Hepatocyte (in vitro differentiated cells): ENCODE measurements around the gene NOTCH1. TPM values are rescaled to one million over a fixed set of nuclear protein-coding genes. Genes with fewer than 3 reads are reported as not detected.

Experiments
- DNase-seq: peaks from one replicate; pipeline ENCODE4 v3.0.0-alpha.2; 2016; ENCODE audit warnings: low spot score
- H2AFZ ChIP-seq: fragments of 200-600 bp; sonication (generic); 2 replicates; pipeline ENCODE4 v1.6.0; 2016; ENCODE audit warnings: antibody characterized with exemption, mild to moderate bottlenecking
- H3K27ac ChIP-seq: fragments of 200-600 bp; sonication (generic); 2 replicates; pipeline ENCODE4 v1.5.1; 2016; ENCODE audit warnings: mild to moderate bottlenecking
- H3K27me3 ChIP-seq: fragments of 200-600 bp; sonication (generic); 2 replicates; pipeline ENCODE4 v1.6.1; 2016
- H3K36me3 ChIP-seq: fragments of 200-600 bp; sonication (generic); replicated peaks from 2 replicates; pipeline ENCODE4 v1.5.1; 2016; ENCODE audit warnings: low read depth; ENCODE audit not compliant: insufficient read depth
- H3K4me1 ChIP-seq: fragments of 200-600 bp; sonication (generic); 2 replicates; pipeline ENCODE4 v1.5.1; 2016; ENCODE audit warnings: mild to moderate bottlenecking, moderate library complexity; ENCODE audit not compliant: insufficient read depth
- H3K4me2 ChIP-seq: fragments of 200-600 bp; sonication (generic); 2 replicates; pipeline ENCODE4 v1.6.0; 2016
- H3K4me3 ChIP-seq: fragments of 200-600 bp; sonication (generic); 2 replicates; pipeline ENCODE4 v1.5.1; 2016; ENCODE audit warnings: mild to moderate bottlenecking
- H3K79me2 ChIP-seq: fragments of 200-600 bp; sonication (generic); 2 replicates; pipeline ENCODE4 v1.6.0; 2017; ENCODE audit warnings: mild to moderate bottlenecking
- H3K9me2 ChIP-seq: fragments of 200-600 bp; sonication (generic); replicated peaks from 2 replicates; pipeline ENCODE4 v1.6.0; 2017; ENCODE audit warnings: mild to moderate bottlenecking; ENCODE audit not compliant: insufficient read depth
- H3K9me3 ChIP-seq: fragments of 200-600 bp; sonication (generic); 2 replicates; pipeline ENCODE4 v1.5.1; 2016; ENCODE audit warnings: low read depth, mild to moderate bottlenecking
- H4K20me1 ChIP-seq: fragments of 200-600 bp; sonication (generic); 2 replicates; pipeline ENCODE4 v1.6.0; 2016; ENCODE audit warnings: mild to moderate bottlenecking; ENCODE audit not compliant: insufficient read depth, poor library complexity, severe bottlenecking
- EZH2 ChIP-seq: fragments of 200-600 bp; sonication (generic); IDR thresholded peaks from 2 replicates; pipeline ENCODE4 v1.6.1; 2016; ENCODE audit warnings: antibody characterized with exemption, mild to moderate bottlenecking, borderline replicate concordance
- EZH2phosphoT487 ChIP-seq: fragments of 200-600 bp; sonication (generic); IDR thresholded peaks from one replicate; pipeline ENCODE4 v1.6.1; 2018; ENCODE audit warnings: antibody characterized with exemption, mild to moderate bottlenecking, low read depth, moderate library complexity; ENCODE audit not compliant: unreplicated experiment, severe bottlenecking
- WGBS: methylation state at CpG from one replicate; pipeline ENCODE4 v1.1.6; 2016; ENCODE audit warnings: low lambda C conversion rate; ENCODE audit errors: missing lambda C conversion rate; 5-methylcytosine and 5-hydroxymethylcytosine counted together
- polyA plus RNA-seq: library from polyadenylated mRNA; unstranded; fragments of >200 nt; fragmentation: Nextera tagmentation; extraction: Ambion mirVana; gene quantifications from 2 replicates; pipeline ENCODE4 v1.2.1, GENCODE V29; 2016
- total RNA-seq: library from RNA; depleted of rRNA; stranded (reverse); fragments of >200 nt; gene quantifications from 2 replicates; pipeline ENCODE4 v1.2.3, GENCODE V29; 2014
- TF ChIP-seq, protein P1 (sequence below): fragments of 200-600 bp; sonication (generic); IDR thresholded peaks from 2 replicates; pipeline ENCODE4 v1.5.1; 2016; ENCODE audit warnings: antibody characterized with exemption, mild to moderate bottlenecking; ENCODE audit not compliant: poor library complexity

NOTCH1 gene
- total and polyA plus RNA-seq, 2 experiments from 2014 or later: 5.3 to 6.5 TPM

DNA sequence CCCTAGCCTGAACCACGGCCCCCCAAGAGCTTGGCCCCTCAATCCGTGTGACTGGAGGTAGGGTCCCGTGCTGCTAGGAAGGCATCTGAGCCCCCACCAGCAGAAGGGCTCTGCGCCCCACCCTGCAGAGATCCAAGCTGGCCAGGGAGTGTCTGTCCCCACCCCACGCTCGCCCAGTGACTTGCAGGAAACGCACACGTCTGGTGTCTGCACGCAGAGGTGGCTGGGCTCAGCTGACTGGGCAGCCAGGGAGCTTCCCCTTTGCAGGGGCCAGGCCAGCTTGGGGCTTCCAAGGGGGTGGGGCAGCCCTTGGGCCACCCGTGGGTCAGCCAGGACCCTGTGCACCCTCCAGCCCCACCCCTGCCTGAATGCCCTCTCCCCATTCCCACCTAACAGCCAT is 24.3 kb downstream of the NOTCH1 start:
- H3K4me1 ChIP-seq: peaks cover 31% of the 10 kb centered on the region
- no peaks in the 10 kb centered on the region for H3K27me3 ChIP-seq
- no peaks in the 10 kb centered on the region for H3K9me3 ChIP-seq
- H3K4me2 ChIP-seq: no peak overlapping the region
- no peaks in the 10 kb centered on the region for H3K79me2 ChIP-seq
- TF ChIP-seq EZH2 (no peak), EZH2phosphoT487 (no peak)
- TF ChIP-seq, protein P1, sequence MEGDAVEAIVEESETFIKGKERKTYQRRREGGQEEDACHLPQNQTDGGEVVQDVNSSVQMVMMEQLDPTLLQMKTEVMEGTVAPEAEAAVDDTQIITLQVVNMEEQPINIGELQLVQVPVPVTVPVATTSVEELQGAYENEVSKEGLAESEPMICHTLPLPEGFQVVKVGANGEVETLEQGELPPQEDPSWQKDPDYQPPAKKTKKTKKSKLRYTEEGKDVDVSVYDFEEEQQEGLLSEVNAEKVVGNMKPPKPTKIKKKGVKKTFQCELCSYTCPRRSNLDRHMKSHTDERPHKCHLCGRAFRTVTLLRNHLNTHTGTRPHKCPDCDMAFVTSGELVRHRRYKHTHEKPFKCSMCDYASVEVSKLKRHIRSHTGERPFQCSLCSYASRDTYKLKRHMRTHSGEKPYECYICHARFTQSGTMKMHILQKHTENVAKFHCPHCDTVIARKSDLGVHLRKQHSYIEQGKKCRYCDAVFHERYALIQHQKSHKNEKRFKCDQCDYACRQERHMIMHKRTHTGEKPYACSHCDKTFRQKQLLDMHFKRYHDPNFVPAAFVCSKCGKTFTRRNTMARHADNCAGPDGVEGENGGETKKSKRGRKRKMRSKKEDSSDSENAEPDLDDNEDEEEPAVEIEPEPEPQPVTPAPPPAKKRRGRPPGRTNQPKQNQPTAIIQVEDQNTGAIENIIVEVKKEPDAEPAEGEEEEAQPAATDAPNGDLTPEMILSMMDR: no peak
- peak; percentile 49 for DNase-seq
- no peaks in the 10 kb centered on the region for H3K9me2 ChIP-seq
- H3K27ac ChIP-seq: no peak overlapping the region
- H4K20me1 ChIP-seq: peaks cover 3% of the 10 kb centered on the region
- 81% methylated on average over 10 of the region's 10 CpGs for WGBS
- no peak overlapping the region for H3K4me3 ChIP-seq
- H2AFZ ChIP-seq: no peak overlapping the region
- no peaks in the 10 kb centered on the region for H3K36me3 ChIP-seq

- Histone ChIP-seq H3K27ac (no peak overlapping the region), H3K36me3 (no peaks in the 10 kb centered on the region), H3K9me2 (no peaks in the 10 kb centered on the region), H3K27me3 (no peaks in the 10 kb centered on the region), H3K4me3 (no peak overlapping the region), H3K79me2 (no peaks in the 10 kb centered on the region), H3K4me1 (peaks cover 24% of the 10 kb centered on the region), H2AFZ (no peak overlapping the region), H3K9me3 (no peaks in the 10 kb centered on the region), H4K20me1 (no peaks in the 10 kb centered on the region), H3K4me2 (peak overlapping the region; percentile 73)
- no peak for TF ChIP-seq EZH2phosphoT487
- no peak for TF ChIP-seq EZH2
- TF ChIP-seq, protein P1: no peak
- peak; percentile 80 for DNase-seq
- 64% methylated on average over 20 of the region's 20 CpGs for WGBS
Measured at GRCh38 chr9:136520053-136520540, 25.8 kb downstream of the NOTCH1 start.

DNA sequence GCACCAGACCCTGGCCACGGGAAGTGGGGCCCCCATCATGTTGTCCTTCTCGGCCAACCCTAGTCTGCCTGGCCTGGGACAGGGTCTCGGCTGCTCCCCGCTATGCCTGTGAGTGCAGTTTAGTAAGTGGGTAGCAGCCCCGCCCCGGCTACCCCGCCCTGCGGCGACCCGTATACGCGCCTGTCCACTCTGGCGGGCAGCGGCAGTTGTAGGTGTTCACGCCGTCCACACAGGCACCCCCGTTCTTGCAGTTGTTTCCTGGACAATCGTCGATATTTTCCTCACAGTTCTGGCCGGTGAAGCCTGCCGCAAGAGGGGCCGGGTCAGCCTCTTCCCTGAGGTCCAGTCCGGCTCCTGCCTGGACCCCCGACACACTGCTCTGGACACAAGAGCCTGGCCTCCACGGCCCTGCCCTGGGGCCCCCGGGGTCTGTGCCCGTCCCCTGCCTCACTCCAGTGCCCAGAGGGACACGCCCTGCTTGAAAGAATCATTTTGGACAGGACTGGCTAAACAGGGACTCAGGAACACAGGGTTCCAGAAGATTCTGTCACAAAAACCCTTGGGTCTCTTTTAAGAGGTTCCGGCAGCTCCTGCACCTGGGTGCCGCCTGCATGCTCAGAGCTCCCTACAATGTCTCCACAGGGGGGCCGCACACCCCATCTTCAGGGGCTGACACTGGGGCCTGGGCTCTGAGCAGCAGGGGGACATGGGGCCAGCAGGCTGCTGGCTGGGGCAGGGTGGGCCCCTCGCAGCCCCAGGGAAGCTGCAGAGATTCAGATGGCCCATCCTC is 26.4 kb downstream of the NOTCH1 start:
- no peak overlapping the region for H2AFZ ChIP-seq
- TF ChIP-seq EZH2phosphoT487: no peak
- H4K20me1 ChIP-seq: no peaks in the 10 kb centered on the region
- DNase-seq: no peak
- WGBS: 85% methylated on average over 21 of the region's 32 CpGs
- no peaks in the 10 kb centered on the region for H3K79me2 ChIP-seq
- no peaks in the 10 kb centered on the region for H3K9me3 ChIP-seq
- H3K36me3 ChIP-seq: no peaks in the 10 kb centered on the region
- no peaks in the 10 kb centered on the region for H3K27me3 ChIP-seq
- peak overlapping the region; percentile 73 for H3K4me2 ChIP-seq
- no peak overlapping the region for H3K4me3 ChIP-seq
- H3K27ac ChIP-seq: no peak overlapping the region
- H3K9me2 ChIP-seq: no peaks in the 10 kb centered on the region
- peaks cover 24% of the 10 kb centered on the region for H3K4me1 ChIP-seq

- 96% methylated on average over 18 of the region's 18 CpGs for WGBS
- H3K4me1 ChIP-seq: peaks cover 24% of the 10 kb centered on the region
- TF ChIP-seq EZH2 (no peak), EZH2phosphoT487 (no peak)
- TF ChIP-seq, protein P1: no peak
- no peaks in the 10 kb centered on the region for H3K27me3 ChIP-seq
- H4K20me1 ChIP-seq: no peaks in the 10 kb centered on the region
- H3K27ac ChIP-seq: no peak overlapping the region
- H3K9me2 ChIP-seq: no peaks in the 10 kb centered on the region
- no peaks in the 10 kb centered on the region for H3K79me2 ChIP-seq
- no peak overlapping the region for H2AFZ ChIP-seq
- no peak overlapping the region for H3K4me2 ChIP-seq
- no peak for DNase-seq
- no peaks in the 10 kb centered on the region for H3K36me3 ChIP-seq
- H3K4me3 ChIP-seq: no peak overlapping the region
- H3K9me3 ChIP-seq: no peaks in the 10 kb centered on the region
Measured at GRCh38 chr9:136518623-136519022, 27.2 kb downstream of the NOTCH1 start.
